ENCODE data around the gene RBBP7. TPM values are rescaled to one million over a fixed set of nuclear protein-coding genes. Genes with fewer than 3 reads are reported as not detected.

Gene RBBP7
- total RNA-seq, 3 donors from 2014 or later = 79.3 to 89.5 (median 86.4) TPM

DNA sequence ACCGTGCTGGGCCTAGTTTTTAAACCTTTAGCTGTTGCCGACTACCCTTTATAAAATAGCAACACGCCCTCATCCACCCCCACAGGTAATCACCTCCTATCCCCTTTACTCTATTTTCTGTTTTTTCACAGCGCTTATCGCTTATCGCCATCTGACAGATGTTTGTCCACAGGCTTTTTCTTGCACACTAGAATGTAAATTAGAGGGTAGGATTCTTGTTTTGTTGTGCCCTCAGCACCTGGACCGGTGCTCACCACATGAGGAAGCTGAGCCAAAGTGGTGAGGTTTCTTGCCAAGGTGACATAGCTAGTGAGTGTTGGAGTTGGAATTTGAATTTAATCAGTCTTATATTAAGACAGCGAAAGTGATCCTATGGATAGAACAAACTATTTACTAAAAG, 2.9 kb upstream of the RBBP7 start:
- no peak for DNase-seq (ENCODE audit: low spot score in 2 of 2)
- H3K4me3 ChIP-seq = no peak overlapping the region
- TF ChIP-seq POLR2AphosphoS5 (IDR thresholded peaks at IDR 0.05) (no peak), POLR2A (IDR thresholded peaks at IDR 0.05) (no peak)
- TF ChIP-seq, protein P1, sequence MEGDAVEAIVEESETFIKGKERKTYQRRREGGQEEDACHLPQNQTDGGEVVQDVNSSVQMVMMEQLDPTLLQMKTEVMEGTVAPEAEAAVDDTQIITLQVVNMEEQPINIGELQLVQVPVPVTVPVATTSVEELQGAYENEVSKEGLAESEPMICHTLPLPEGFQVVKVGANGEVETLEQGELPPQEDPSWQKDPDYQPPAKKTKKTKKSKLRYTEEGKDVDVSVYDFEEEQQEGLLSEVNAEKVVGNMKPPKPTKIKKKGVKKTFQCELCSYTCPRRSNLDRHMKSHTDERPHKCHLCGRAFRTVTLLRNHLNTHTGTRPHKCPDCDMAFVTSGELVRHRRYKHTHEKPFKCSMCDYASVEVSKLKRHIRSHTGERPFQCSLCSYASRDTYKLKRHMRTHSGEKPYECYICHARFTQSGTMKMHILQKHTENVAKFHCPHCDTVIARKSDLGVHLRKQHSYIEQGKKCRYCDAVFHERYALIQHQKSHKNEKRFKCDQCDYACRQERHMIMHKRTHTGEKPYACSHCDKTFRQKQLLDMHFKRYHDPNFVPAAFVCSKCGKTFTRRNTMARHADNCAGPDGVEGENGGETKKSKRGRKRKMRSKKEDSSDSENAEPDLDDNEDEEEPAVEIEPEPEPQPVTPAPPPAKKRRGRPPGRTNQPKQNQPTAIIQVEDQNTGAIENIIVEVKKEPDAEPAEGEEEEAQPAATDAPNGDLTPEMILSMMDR (IDR thresholded peaks at IDR 0.05) = no peak
- no peak overlapping the region for H3K27ac ChIP-seq
- intact Hi-C loops (cut with DNase I; ENCODE audit: low total_unique reads) = no loop called here
- H3K9me3 ChIP-seq = no peaks in the 10 kb centered on the region
- H3K27me3 ChIP-seq = peaks cover 0 to 45% of the 10 kb centered on the region in 2 donors
- H3K36me3 ChIP-seq = no peaks in the 10 kb centered on the region
- no peaks in the 10 kb centered on the region for H3K4me1 ChIP-seq

- TF ChIP-seq, protein P1 (IDR thresholded peaks at IDR 0.05) = no peak
- TF ChIP-seq POLR2AphosphoS5 (IDR thresholded peaks at IDR 0.05) (no peak), POLR2A (IDR thresholded peaks at IDR 0.05) (no peak)
Measured at GRCh38 chrX:16870862-16871815, 977 bp upstream of the RBBP7 start.

DNA sequence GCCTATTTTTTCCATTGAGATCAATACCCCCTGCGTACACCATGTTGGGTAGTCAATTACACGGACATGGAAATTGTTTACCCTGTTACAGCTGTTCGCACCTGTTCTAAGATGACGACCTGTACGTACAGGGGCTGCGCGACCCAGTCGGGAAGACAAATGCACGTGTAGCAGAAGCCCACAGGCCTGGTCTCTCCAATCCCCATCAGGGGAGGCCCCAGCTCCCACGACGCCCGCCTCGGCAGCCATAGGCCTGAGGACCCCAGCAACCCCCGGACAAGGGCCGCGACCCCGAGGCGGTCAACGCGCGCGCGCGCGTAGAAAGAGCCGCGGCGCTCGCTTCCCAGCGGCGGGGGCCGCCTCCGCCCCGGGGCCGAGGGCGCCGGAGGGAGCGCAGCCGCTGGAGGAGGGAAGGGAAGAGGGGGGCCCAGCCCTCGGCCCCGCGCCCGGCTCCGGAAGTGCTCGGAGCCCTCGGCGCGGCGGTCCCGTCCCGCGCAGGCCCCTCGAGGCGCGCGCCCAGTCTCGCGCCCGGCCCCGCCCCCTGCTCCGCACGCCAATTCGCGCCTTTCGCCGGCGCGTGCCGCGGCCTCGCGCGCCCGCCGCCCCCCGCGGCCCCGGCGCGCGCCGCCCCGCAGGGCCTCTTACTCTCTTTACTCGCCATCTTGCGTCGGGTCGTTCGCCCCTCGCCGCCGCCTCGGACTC, 618 bp downstream of the RBBP7 start:
- Histone ChIP-seq H3K9me3 (no peaks in the 10 kb centered on the region), H3K4me1 (no peaks in the 10 kb centered on the region), H3K4me3 (peak overlapping the region; percentile 60 to 78 (median 65)), H3K27ac (peak overlapping the region; percentile 86 to 95), H3K36me3 (no peaks in the 10 kb centered on the region), H3K27me3 (peaks cover 0 to 26% of the 10 kb centered on the region in 2 donors)
- DNase-seq (ENCODE audit: low spot score in 2 of 2) = no peak
- intact Hi-C loops (cut with DNase I; ENCODE audit: low total_unique reads) = no loop called here
- TF ChIP-seq POLR2AphosphoS5 (IDR thresholded peaks at IDR 0.05) = peak in 1 of 3 donors; percentile 7
- TF ChIP-seq, protein P1 (IDR thresholded peaks at IDR 0.05) = no peak

More at GRCh38 chrX:16870862-16871815, 977 bp upstream of the RBBP7 start:
- intact Hi-C loops (cut with DNase I; ENCODE audit: low total_unique reads) = no loop called here
- H3K4me3 ChIP-seq = peak overlapping the region; percentile 48 to 78 (median 65)
- DNase-seq (ENCODE audit: low spot score in 2 of 2) = no peak
- peaks cover 0 to 34% of the 10 kb centered on the region in 2 donors for H3K27me3 ChIP-seq
- no peaks in the 10 kb centered on the region for H3K9me3 ChIP-seq
- no peaks in the 10 kb centered on the region for H3K4me1 ChIP-seq
- H3K36me3 ChIP-seq = no peaks in the 10 kb centered on the region
- H3K27ac ChIP-seq = peak overlapping the region; percentile 86 to 95

GRCh38 chrX:16868920-16869319, 1.2 kb downstream of the RBBP7 start:
- Histone ChIP-seq H3K27me3 (peaks cover 0 to 21% of the 10 kb centered on the region in 2 donors), H3K9me3 (no peaks in the 10 kb centered on the region), H3K36me3 (no peaks in the 10 kb centered on the region), H3K4me1 (no peaks in the 10 kb centered on the region), H3K4me3 (peak overlapping the region; percentile 60 to 78 (median 65)), H3K27ac (no peak overlapping the region)
- intact Hi-C loops (cut with DNase I; ENCODE audit: low total_unique reads) = no loop called here
- no peak for DNase-seq (ENCODE audit: low spot score in 2 of 2)
- TF ChIP-seq POLR2AphosphoS5 (IDR thresholded peaks at IDR 0.05) (no peak), POLR2A (IDR thresholded peaks at IDR 0.05) (no peak)
- TF ChIP-seq, protein P1 (IDR thresholded peaks at IDR 0.05) = no peak
